Mucosa of rectum (tissue), 2 donors: ENCODE data around the gene ITIH2.
"Not testable (repeated sequence)": the region's sequence is repeated elsewhere in the genome, so short reads cannot be mapped to it uniquely, and the experiment has no call there.

ENCODE experiments used
- H3K27ac ChIP-seq, 2 donors: one replicate each; pipeline ENCODE4 v1.7.0; 2013; ENCODE audit warnings: inconsistent platforms in 2 of 2, low read depth in 2 of 2, low read length in 2 of 2
- H3K27me3 ChIP-seq, 2 donors: one replicate each; pipeline ENCODE4 v1.7.0; 2013; ENCODE audit warnings: low read length in 2 of 2; ENCODE audit not compliant: control insufficient read depth in 2 of 2, insufficient read depth in 2 of 2
- H3K36me3 ChIP-seq, 2 donors: one replicate each; pipeline ENCODE4 v1.7.0; 2013; ENCODE audit warnings: low read length in 2 of 2; ENCODE audit not compliant: control insufficient read depth in 2 of 2, insufficient read depth in 2 of 2
- H3K4me1 ChIP-seq, 2 donors: one replicate each; pipeline ENCODE4 v1.7.0; 2013; ENCODE audit warnings: low read length in 2 of 2, mild to moderate bottlenecking in 1 of 2; ENCODE audit not compliant: control insufficient read depth in 2 of 2, insufficient read depth in 2 of 2
- H3K4me3 ChIP-seq, 2 donors: one replicate each; pipeline ENCODE4 v1.7.0; 2013; ENCODE audit warnings: low read length in 2 of 2
- H3K9ac ChIP-seq, 2 donors: one replicate each; pipeline ENCODE4 v1.7.0; 2013; ENCODE audit warnings: low read length in 2 of 2, low read depth in 1 of 2, mild to moderate bottlenecking in 1 of 2
- H3K9me3 ChIP-seq, 2 donors: one replicate each; pipeline ENCODE4 v1.7.0; 2013; ENCODE audit warnings: low read length in 2 of 2; ENCODE audit not compliant: control insufficient read depth in 2 of 2
- donor health status: healthy.
- donor health status: Normal muscosa, but diverticular disease.

ITIH2 gene, protein sequence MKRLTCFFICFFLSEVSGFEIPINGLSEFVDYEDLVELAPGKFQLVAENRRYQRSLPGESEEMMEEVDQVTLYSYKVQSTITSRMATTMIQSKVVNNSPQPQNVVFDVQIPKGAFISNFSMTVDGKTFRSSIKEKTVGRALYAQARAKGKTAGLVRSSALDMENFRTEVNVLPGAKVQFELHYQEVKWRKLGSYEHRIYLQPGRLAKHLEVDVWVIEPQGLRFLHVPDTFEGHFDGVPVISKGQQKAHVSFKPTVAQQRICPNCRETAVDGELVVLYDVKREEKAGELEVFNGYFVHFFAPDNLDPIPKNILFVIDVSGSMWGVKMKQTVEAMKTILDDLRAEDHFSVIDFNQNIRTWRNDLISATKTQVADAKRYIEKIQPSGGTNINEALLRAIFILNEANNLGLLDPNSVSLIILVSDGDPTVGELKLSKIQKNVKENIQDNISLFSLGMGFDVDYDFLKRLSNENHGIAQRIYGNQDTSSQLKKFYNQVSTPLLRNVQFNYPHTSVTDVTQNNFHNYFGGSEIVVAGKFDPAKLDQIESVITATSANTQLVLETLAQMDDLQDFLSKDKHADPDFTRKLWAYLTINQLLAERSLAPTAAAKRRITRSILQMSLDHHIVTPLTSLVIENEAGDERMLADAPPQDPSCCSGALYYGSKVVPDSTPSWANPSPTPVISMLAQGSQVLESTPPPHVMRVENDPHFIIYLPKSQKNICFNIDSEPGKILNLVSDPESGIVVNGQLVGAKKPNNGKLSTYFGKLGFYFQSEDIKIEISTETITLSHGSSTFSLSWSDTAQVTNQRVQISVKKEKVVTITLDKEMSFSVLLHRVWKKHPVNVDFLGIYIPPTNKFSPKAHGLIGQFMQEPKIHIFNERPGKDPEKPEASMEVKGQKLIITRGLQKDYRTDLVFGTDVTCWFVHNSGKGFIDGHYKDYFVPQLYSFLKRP

DNA sequence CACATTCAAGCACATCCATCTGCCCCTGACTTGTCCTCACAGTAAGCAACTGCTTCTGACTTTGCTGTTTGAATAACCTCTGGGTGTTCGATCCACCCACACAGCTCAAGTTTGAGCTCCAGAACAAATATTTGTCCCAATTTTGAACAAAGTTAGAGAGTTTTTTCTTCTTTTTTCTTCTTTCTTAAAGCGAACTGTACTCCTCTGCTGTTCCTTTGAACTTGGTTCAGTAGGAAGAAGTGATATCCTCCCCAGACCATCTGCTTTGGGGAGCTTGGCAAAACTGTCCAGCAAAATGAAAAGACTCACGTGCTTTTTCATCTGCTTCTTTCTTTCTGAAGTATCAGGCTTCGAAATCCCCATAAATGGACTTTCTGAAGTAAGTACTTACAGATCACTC is at the start of gene ITIH2:
Gene ITIH2, plus strand, starts transcription at position 177 of the 400 bp plus-strand sequence. Its CDS starts 119 bp downstream, at position 296.
- Histone ChIP-seq H3K9me3 (no peaks in the 10 kb centered on the region), H3K4me3 (no peak within 1 kb of the TSS), H3K27me3 (peaks cover 0 to 2% of the 10 kb centered on the region in 2 donors)

DNA sequence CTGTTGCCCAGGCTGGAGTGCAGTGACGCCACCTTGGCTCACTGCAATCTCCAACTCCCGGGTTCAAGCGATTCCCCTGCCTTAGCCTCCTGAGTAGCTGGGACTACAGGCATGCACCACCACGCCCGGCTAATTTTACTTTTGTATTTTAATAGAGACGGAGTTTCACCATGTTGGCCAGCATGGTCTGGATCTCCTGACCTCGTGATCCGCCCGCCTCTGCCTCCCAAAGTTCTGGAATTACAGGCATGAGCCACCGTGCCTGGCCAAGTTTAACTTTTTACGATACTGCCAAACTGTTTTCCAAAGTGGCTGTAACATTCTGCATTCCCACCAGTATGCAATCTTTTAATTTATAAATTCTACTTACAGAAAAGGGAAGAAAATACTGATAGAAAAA is 46.0 kb upstream of the ITIH2 start:
- H3K9ac ChIP-seq, H3K4me1 ChIP-seq, H3K27ac ChIP-seq, H3K27me3 ChIP-seq, H3K9me3 ChIP-seq, H3K36me3 ChIP-seq, H3K4me3 ChIP-seq: not testable (repeated sequence)

More for the DNA sequence above, at the start of gene ITIH2:
- Histone ChIP-seq H3K36me3 (no peaks in the 10 kb centered on the region), H3K4me1 (no peaks in the 10 kb centered on the region), H3K9ac (no peak within 1 kb of the TSS), H3K27ac (no peak within 1 kb of the TSS)

DNA sequence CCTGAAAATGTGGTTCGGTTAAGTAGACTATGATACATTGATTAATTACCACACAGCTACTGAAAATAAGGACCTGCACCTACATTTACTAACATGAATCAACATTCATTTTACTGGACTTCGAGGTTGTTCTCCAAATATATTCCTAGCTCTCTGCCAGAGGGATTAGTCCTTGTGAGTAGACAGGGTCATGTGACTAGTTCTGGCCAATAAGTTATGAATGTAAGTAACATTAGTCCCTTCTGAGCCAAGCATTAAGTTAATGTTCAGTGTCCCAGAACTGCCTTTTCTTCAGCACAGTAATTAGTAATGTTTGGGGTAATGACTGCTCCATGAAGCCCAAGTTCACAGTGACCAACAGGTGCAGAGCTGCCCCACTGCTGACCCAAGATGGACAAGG is 45.6 kb upstream of the ITIH2 start:
- Histone ChIP-seq H3K4me1 (no peaks in the 10 kb centered on the region), H3K4me3 (no peak overlapping the region), H3K9ac (no peak overlapping the region), H3K9me3 (no peaks in the 10 kb centered on the region), H3K27ac (no peak overlapping the region), H3K27me3 (no peaks in the 10 kb centered on the region), H3K36me3 (no peaks in the 10 kb centered on the region)

- Histone ChIP-seq H3K9me3 (no peaks in the 10 kb centered on the region), H3K27ac (no peak overlapping the region), H3K36me3 (no peaks in the 10 kb centered on the region), H3K4me3 (no peak overlapping the region), H3K9ac (no peak overlapping the region), H3K4me1 (no peaks in the 10 kb centered on the region), H3K27me3 (no peaks in the 10 kb centered on the region)
Observed at GRCh38 chr10:7659560-7659959, 43.6 kb upstream of the ITIH2 start.

DNA sequence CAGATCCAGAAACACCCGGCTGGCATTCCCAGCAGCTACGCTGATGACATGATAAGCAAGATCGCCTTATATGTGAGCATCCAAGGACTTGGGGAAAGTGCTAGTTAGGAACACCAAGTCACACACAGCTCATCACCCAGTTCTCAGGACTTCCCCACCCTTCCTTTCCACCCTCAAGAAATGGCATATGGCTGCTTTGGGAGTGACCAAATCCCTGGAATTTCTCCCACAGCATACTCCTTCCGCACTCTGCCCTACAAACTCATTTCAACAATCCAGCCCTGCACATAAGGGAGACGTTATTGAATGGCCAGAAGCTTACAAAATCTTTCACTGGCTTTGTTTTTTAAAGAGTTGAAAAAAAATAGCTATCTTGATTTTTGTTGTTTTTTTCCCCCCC is 40.6 kb upstream of the ITIH2 start:
- Histone ChIP-seq H3K4me1 (peaks cover 2% of the 10 kb centered on the region in 2 donors), H3K27me3 (peaks cover 0 to 11% of the 10 kb centered on the region in 2 donors), H3K9ac (no peak overlapping the region), H3K27ac (no peak overlapping the region), H3K9me3 (no peaks in the 10 kb centered on the region), H3K4me3 (no peak overlapping the region), H3K36me3 (no peaks in the 10 kb centered on the region)

- no peak overlapping the region for H3K9ac ChIP-seq
- peak overlapping the region in 1 of 2 donors; percentile 72 for H3K4me3 ChIP-seq
- H3K9me3 ChIP-seq: no peaks in the 10 kb centered on the region
- H3K27ac ChIP-seq: no peak overlapping the region
- H3K36me3 ChIP-seq: no peaks in the 10 kb centered on the region
- peaks cover 0 to 15% of the 10 kb centered on the region in 2 donors for H3K27me3 ChIP-seq
- H3K4me1 ChIP-seq: peaks cover 2% of the 10 kb centered on the region in 2 donors
Observed at GRCh38 chr10:7664707-7665106, 38.4 kb upstream of the ITIH2 start.

DNA sequence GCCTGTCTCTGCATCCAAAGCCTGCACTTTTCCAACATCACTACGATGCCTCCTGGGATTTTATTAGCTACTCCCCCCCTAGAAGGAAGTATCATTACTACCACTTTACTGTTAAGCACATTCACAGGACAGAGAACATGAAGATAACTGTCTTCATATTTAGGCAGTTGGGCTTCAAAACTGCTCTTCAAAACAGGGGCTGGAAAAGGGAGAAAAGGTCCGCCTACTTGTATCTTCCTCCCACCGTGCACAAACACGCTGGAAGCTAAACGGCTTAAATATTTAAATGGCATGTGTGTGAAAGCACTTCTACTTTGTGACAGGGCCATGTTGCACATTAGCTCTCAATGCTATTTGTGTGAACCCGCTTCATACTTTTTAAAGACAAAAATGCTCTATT is 37.3 kb upstream of the ITIH2 start:
- no peak overlapping the region for H3K9ac ChIP-seq
- no peak overlapping the region for H3K27ac ChIP-seq
- no peaks in the 10 kb centered on the region for H3K9me3 ChIP-seq
- peaks cover 2% of the 10 kb centered on the region in 2 donors for H3K4me1 ChIP-seq
- H3K27me3 ChIP-seq: peaks cover 0 to 15% of the 10 kb centered on the region in 2 donors
- H3K36me3 ChIP-seq: no peaks in the 10 kb centered on the region
- peak overlapping the region; percentile 58 to 72 for H3K4me3 ChIP-seq

DNA sequence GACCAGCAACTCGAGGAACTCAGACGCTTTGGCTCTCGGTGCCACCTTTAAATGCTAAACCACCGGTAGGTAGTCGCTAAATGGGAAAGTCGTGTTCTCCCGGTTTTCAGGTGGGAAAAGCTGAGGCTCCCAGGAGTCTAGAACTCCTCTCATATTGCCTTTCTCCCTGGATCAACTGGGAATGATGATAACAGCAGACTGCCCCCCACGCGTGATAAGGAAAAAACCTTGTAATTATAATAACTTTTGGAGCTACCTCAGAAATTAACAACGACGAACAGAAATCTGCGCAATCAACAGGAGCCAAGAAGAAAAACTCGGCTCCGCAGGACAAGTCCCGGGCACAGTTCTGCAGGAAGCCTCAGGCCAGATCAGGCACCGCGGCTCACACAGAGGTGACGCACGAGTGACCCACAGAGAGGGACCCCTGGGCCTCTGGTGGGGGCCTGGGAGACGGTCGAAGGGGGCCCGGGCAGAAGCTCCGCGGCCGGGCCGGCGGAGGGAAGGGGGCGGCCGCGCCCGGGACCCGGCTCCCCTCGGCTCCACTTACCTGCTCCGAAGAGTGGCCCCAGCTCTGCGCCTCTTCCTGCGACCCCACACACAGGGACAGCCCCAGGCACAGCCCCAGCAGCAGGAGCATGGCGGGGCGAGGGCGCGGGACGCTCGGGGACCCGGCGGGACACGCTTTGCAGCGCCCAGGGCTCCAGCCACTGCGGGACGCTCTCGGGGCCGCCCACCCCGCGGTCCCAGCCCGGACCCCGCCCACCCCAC is 36.7 kb upstream of the ITIH2 start, which contains the start of gene ITIH5:
Gene ITIH5, minus strand, starts transcription at position 714 of the 771 bp plus-strand sequence. Its CDS starts 74 bp downstream, at position 640.
- H3K9me3 ChIP-seq: no peaks in the 10 kb centered on the region
- peak within 1 kb of the TSS; percentile 14 to 38 for H3K9ac ChIP-seq
- H3K4me1 ChIP-seq: peaks cover 2% of the 10 kb centered on the region in 2 donors
- H3K27ac ChIP-seq: peak within 1 kb of the TSS in 1 of 2 donors; percentile 21
- no peaks in the 10 kb centered on the region for H3K36me3 ChIP-seq
- H3K4me3 ChIP-seq: peak within 1 kb of the TSS; percentile 58 to 72
- peaks cover 0 to 15% of the 10 kb centered on the region in 2 donors for H3K27me3 ChIP-seq

DNA sequence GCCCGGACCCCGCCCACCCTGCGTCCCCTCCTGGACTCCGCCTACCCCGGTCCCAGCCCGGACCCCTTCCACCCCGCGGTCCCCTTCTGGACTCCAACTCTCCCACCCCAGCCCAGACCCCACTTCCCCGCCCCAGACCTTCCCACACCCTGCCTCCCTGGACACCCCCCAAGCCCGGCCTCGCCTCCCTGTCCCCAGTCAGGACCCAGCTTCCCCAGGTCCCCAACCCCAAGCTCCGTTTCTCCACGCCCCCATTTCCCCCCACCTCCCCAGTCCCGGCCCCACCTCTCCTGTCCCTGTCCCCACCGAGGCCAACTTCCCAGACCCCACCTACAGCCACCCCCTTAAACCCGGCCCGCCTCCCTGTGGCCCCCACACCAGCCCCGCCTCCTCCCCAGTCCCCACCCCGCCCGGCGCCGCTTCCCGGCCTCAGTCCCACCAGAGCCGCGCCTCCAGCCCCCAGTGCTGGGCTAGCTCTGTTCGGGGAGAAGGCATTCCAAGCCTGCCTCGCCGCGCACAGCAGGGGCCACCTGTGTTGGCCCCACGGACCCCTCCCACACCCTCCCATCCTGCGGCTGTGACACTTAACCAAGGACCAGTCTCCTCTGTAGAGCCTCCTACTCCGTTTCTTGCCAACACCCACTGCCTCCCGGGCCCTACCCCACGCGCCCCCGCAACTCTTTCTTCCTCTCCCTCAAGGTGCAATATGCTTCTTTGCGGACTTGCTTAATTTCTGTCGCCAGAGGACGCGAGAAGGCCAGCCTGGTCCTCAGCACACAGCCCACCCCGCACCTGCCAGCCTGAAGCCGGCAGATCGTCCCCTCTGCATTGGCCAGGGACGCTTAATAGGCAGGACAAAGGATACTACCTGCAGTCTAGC is 35.6 kb upstream of the ITIH2 start:
- H3K4me1 ChIP-seq: peaks cover 2% of the 10 kb centered on the region in 2 donors
- no peaks in the 10 kb centered on the region for H3K9me3 ChIP-seq
- no peaks in the 10 kb centered on the region for H3K36me3 ChIP-seq
- peaks cover 0 to 15% of the 10 kb centered on the region in 2 donors for H3K27me3 ChIP-seq
- H3K4me3 ChIP-seq: no peak overlapping the region
- peak overlapping the region in 1 of 2 donors; percentile 13 for H3K27ac ChIP-seq
- H3K9ac ChIP-seq: no peak overlapping the region
